DND-41 (cell line): Measurements from ENCODE around the gene SLC6A18.

Experiments used
- ATAC-seq: fragments of 200-7000 bp; cut with Tn5 transposase; 3 replicates; pipeline ENCODE4 v1.9.1; 2021; ENCODE audit warnings: low read depth; ENCODE audit not compliant: insufficient read depth
- DNase-seq: peaks from one replicate; pipeline ENCODE4 v3.0.0-alpha.2; 2020
- H2AFZ ChIP-seq: 2 replicates; pipeline ENCODE4 v1.6.0; 2012; ENCODE audit warnings: low read depth, low read length
- H3K27ac ChIP-seq: 2 replicates; pipeline ENCODE4 v1.5.1; 2012; ENCODE audit warnings: low read length, inconsistent platforms
- H3K27me3 ChIP-seq: fragments of 200-600 bp; sonication (generic); 2 replicates; pipeline ENCODE4 v1.6.0; 2012; ENCODE audit warnings: low read length, mild to moderate bottlenecking, inconsistent platforms; ENCODE audit not compliant: insufficient read depth, poor library complexity
- H3K36me3 ChIP-seq: 2 replicates; pipeline ENCODE4 v1.5.1; 2012; ENCODE audit warnings: low read length, inconsistent platforms; ENCODE audit not compliant: insufficient read depth
- H3K4me1 ChIP-seq: 2 replicates; pipeline ENCODE4 v1.5.1; 2012; ENCODE audit warnings: mild to moderate bottlenecking, low read length; ENCODE audit not compliant: insufficient read depth
- H3K4me2 ChIP-seq: 2 replicates; pipeline ENCODE4 v1.6.0; 2012; ENCODE audit warnings: mild to moderate bottlenecking, moderate library complexity, low read length, inconsistent platforms; ENCODE audit not compliant: insufficient read depth
- H3K4me3 ChIP-seq, 2 experiments: fragments of 200-600 bp in 1 of 2; shearing (Covaris generic) in 1 of 2; 2 replicates each; pipeline ENCODE4 v1.5.1; 2012 to 2016; ENCODE audit warnings: inconsistent platforms in 2 of 2, low read length in 2 of 2, mild to moderate bottlenecking in 2 of 2, low read depth in 1 of 2, moderate library complexity in 1 of 2
- H3K79me2 ChIP-seq: 2 replicates; pipeline ENCODE4 v1.6.0; 2012; ENCODE audit warnings: low read length, inconsistent platforms; ENCODE audit not compliant: insufficient read depth
- H3K9ac ChIP-seq: 2 replicates; pipeline ENCODE4 v1.6.0; 2012; ENCODE audit warnings: low read depth, mild to moderate bottlenecking, inconsistent platforms, low read length, moderate library complexity
- H3K9me3 ChIP-seq: 2 replicates; pipeline ENCODE4 v1.5.1; 2012; ENCODE audit warnings: low read length, moderate library complexity, mild to moderate bottlenecking, inconsistent platforms; ENCODE audit not compliant: insufficient read depth, severe bottlenecking
- H4K20me1 ChIP-seq: 2 replicates; pipeline ENCODE4 v1.6.0; 2012; ENCODE audit warnings: low read length; ENCODE audit not compliant: insufficient read depth
- CTCF ChIP-seq: IDR thresholded peaks from 2 replicates; pipeline ENCODE4 v1.5.1; 2012; ENCODE audit warnings: borderline replicate concordance, low read length, moderate library complexity, mild to moderate bottlenecking; ENCODE audit not compliant: poor library complexity, severe bottlenecking; ENCODE audit errors: extremely low read depth
- EZH2 ChIP-seq: IDR thresholded peaks from 3 replicates; pipeline ENCODE4 v1.6.1; 2012; ENCODE audit warnings: borderline replicate concordance, low read depth, mild to moderate bottlenecking, moderate library complexity, low read length, inconsistent platforms; ENCODE audit not compliant: severe bottlenecking

The SLC6A18 gene

GRCh38 chr5:1295650-1296037, 70.5 kb downstream of the SLC6A18 start:
- Histone ChIP-seq H3K4me3 (no peak overlapping the region), H3K4me2 (no peak overlapping the region), H3K4me1 (peaks cover 34% of the 10 kb centered on the region), H4K20me1 (no peaks in the 10 kb centered on the region), H3K79me2 (peaks cover 18% of the 10 kb centered on the region; the same call in 1 of the 2 replicates), H2AFZ (no peak overlapping the region), H3K9ac (no peak overlapping the region), H3K9me3 (no peaks in the 10 kb centered on the region), H3K27me3 (no peaks in the 10 kb centered on the region), H3K27ac (no peak overlapping the region), H3K36me3 (no peaks in the 10 kb centered on the region)
- ATAC-seq, result no peak
- no peak for TF ChIP-seq EZH2
- no peak for TF ChIP-seq CTCF
- DNase-seq, result no peak
